Keratinocyte (primary cell): Measurements from ENCODE around the gene TLE7. TPM values are rescaled to one million over a fixed set of nuclear protein-coding genes. Genes with fewer than 3 reads are reported as not detected.

ENCODE experiments used
- DNase-seq: peaks from one replicate; pipeline ENCODE4 v3.0.0-alpha.2; 2011; ENCODE audit warnings: low read depth, missing footprints, low spot score
- FAIRE-seq: peaks from 2 replicates; lab custom pipeline; 2011; peaks lifted over from hg19 to GRCh38; lab: Jason Lieb, UNC
- H2AFZ ChIP-seq: 2 replicates; pipeline ENCODE4 v1.6.0; 2012; ENCODE audit warnings: low read length, control low read depth, inconsistent platforms; ENCODE audit not compliant: control insufficient read depth
- H3K27ac ChIP-seq: 2 replicates; pipeline ENCODE4 v1.5.1; 2011; ENCODE audit warnings: low read length; ENCODE audit not compliant: control insufficient read depth, insufficient read depth
- H3K27me3 ChIP-seq: 3 replicates; pipeline ENCODE4 v1.6.0; 2011; ENCODE audit warnings: low read length; ENCODE audit not compliant: control insufficient read depth, insufficient read depth; ENCODE audit errors: extremely low read depth
- H3K36me3 ChIP-seq, 2 experiments: 2 replicates in 1 of 2; 3 replicates in 1 of 2; pipeline ENCODE4 v1.5.1; 2011; ENCODE audit warnings: low read length in 2 of 2, mild to moderate bottlenecking in 1 of 2; ENCODE audit not compliant: control insufficient read depth in 2 of 2, insufficient read depth in 2 of 2; ENCODE audit errors: extremely low read depth in 1 of 2
- H3K4me1 ChIP-seq: 3 replicates; pipeline ENCODE4 v1.5.1; 2011; ENCODE audit warnings: low read length; ENCODE audit not compliant: control insufficient read depth, insufficient read depth; ENCODE audit errors: extremely low read depth
- H3K4me2 ChIP-seq: 3 replicates; pipeline ENCODE4 v1.6.0; 2011; ENCODE audit warnings: low read depth, low read length; ENCODE audit not compliant: control insufficient read depth, insufficient read depth; ENCODE audit errors: extremely low read depth
- H3K4me3 ChIP-seq, 3 experiments: fragments of 200-600 bp in 1 of 3; sonication (generic) in 1 of 3; 2 replicates in 2 of 3; 3 replicates in 1 of 3; pipeline ENCODE4 v1.5.1; 2011 to 2016; ENCODE audit warnings: low read length in 3 of 3, mild to moderate bottlenecking in 3 of 3, control low read depth in 2 of 3, inconsistent platforms in 1 of 3, low read depth in 1 of 3, mixed read lengths in 1 of 3, mixed run types in 1 of 3, moderate library complexity in 1 of 3; ENCODE audit not compliant: control insufficient read depth in 2 of 3, insufficient read depth in 2 of 3; ENCODE audit errors: extremely low read depth in 1 of 3
- H3K79me2 ChIP-seq: 2 replicates; pipeline ENCODE4 v1.6.0; 2012; ENCODE audit warnings: low read length; ENCODE audit not compliant: control insufficient read depth, insufficient read depth
- H3K9ac ChIP-seq: 3 replicates; pipeline ENCODE4 v1.6.0; 2011; ENCODE audit warnings: low read length; ENCODE audit not compliant: control insufficient read depth, insufficient read depth; ENCODE audit errors: extremely low read depth
- H3K9me1 ChIP-seq: 3 replicates; pipeline ENCODE4 v1.6.0; 2011; ENCODE audit warnings: low read length; ENCODE audit not compliant: control insufficient read depth, insufficient read depth; ENCODE audit errors: extremely low read depth
- H3K9me3 ChIP-seq: 2 replicates; pipeline ENCODE4 v1.5.1; 2012; ENCODE audit warnings: low read depth, low read length; ENCODE audit not compliant: control insufficient read depth
- H4K20me1 ChIP-seq: 3 replicates; pipeline ENCODE4 v1.6.0; 2011; ENCODE audit warnings: low read length; ENCODE audit not compliant: control insufficient read depth, insufficient read depth; ENCODE audit errors: extremely low read depth
- CTCF ChIP-seq, 3 experiments: IDR thresholded peaks in 1 of 3; conservative IDR thresholded peaks in 1 of 3; optimal IDR thresholded peaks in 1 of 3; 2 replicates in 2 of 3; 3 replicates in 1 of 3; pipeline versions ENCODE3 to v1.5.1; 2011; ENCODE audit warnings: low read length in 3 of 3, mild to moderate bottlenecking in 3 of 3, moderate library complexity in 2 of 3, control low read depth in 1 of 3, inconsistent platforms in 1 of 3; ENCODE audit not compliant: insufficient read depth in 2 of 3; ENCODE audit errors: extremely low read depth in 1 of 3
- EZH2 ChIP-seq: IDR thresholded peaks from one replicate; pipeline ENCODE4 v1.6.1; 2012; ENCODE audit warnings: inconsistent platforms, mild to moderate bottlenecking, low read length, moderate library complexity
- dilution Hi-C: fragments of 300-500 bp; cut with MboI; formaldehyde crosslinking; loops from one replicate; pipeline ENCODE4 v1.7.0; 2020; ENCODE audit warnings: low sequenced_read_pairs; ENCODE audit not compliant: extremely low pct_ligation_motif_present
- polyA plus RNA-seq, 5 experiments: library from polyadenylated mRNA; depleted of rRNA in 3 of 5; stranded (reverse) in 3 of 5; stranded (forward) in 1 of 5; unstranded in 1 of 5; fragments of >200 nt; gene quantifications; 1 replicate in 1 of 5; 2 replicates in 3 of 5; 3 replicates in 1 of 5; pipeline versions ENCODE4 v1.2.1 to v1.2.3, GENCODE V29; 2011 to 2012; ENCODE audit warnings: missing spikeins in 2 of 5, low read depth in 1 of 5, low replicate concordance in 1 of 5

Gene TLE7
- polyA plus RNA-seq, 1 donor (not counting 4 experiments of a cell fraction or from before 2014, with no cell fraction given): not detected

- no peak overlapping the region for H3K9ac ChIP-seq
- no peak for FAIRE-seq
- H3K36me3 ChIP-seq: no peaks in the 10 kb centered on the region
Observed at GRCh38 chr16:71389330-71389729, 52.5 kb downstream of the TLE7 start.

GRCh38 chr16:71387045-71387871 lies 54.6 kb downstream of the TLE7 start:
- Histone ChIP-seq H3K9ac (no peak overlapping the region), H3K4me1 (no peaks in the 10 kb centered on the region), H3K27me3 (no peaks in the 10 kb centered on the region), H3K9me3 (no peaks in the 10 kb centered on the region), H4K20me1 (no peaks in the 10 kb centered on the region), H3K27ac (no peak overlapping the region), H3K9me1 (no peaks in the 10 kb centered on the region), H3K4me2 (no peak overlapping the region), H2AFZ (no peak overlapping the region), H3K79me2 (no peaks in the 10 kb centered on the region), H3K36me3 (no peaks in the 10 kb centered on the region), H3K4me3 (no peak overlapping the region)
- dilution Hi-C loops: no loop called here
- TF ChIP-seq CTCF (optimal IDR thresholded peaks at IDR 0.05 in 1 of 3, IDR thresholded peaks at IDR 0.05 in 1 of 3, conservative IDR thresholded peaks at IDR 0.05 in 1 of 3; ENCODE audit: extremely low read depth in 1 of 3, insufficient read depth in 2 of 3, low read length in 3 of 3) (no peak), EZH2 (no peak)
- FAIRE-seq (no peak), DNase-seq (no peak)

More at GRCh38 chr16:71389330-71389729, 52.5 kb downstream of the TLE7 start:
- dilution Hi-C loops: no loop called here
- Histone ChIP-seq H3K4me1 (no peaks in the 10 kb centered on the region), H3K9me1 (no peaks in the 10 kb centered on the region), H3K79me2 (no peaks in the 10 kb centered on the region), H3K4me2 (no peak overlapping the region), H2AFZ (no peak overlapping the region), H3K27me3 (no peaks in the 10 kb centered on the region), H4K20me1 (no peaks in the 10 kb centered on the region), H3K27ac (no peak overlapping the region), H3K4me3 (no peak overlapping the region), H3K9me3 (no peaks in the 10 kb centered on the region)
- no peak for DNase-seq
- TF ChIP-seq CTCF (optimal IDR thresholded peaks at IDR 0.05 in 1 of 3, IDR thresholded peaks at IDR 0.05 in 1 of 3, conservative IDR thresholded peaks at IDR 0.05 in 1 of 3; ENCODE audit: extremely low read depth in 1 of 3, insufficient read depth in 2 of 3, low read length in 3 of 3) (no peak), EZH2 (no peak)
